Neuronal stem cell (in vitro differentiated cells): Measurements from ENCODE around the gene CTNNBL1.

ENCODE experiments used
- DNase-seq: peaks from one replicate; pipeline ENCODE4 v3.0.0-alpha.2; 2013; ENCODE audit warnings: low spot score
- H2AFZ ChIP-seq: one replicate; pipeline ENCODE4 v1.6.1; 2013; ENCODE audit warnings: mild to moderate bottlenecking, low read length, inconsistent platforms
- H2AK5ac ChIP-seq: 2 replicates; pipeline ENCODE4 v1.6.1; 2013; ENCODE audit warnings: low read depth, mild to moderate bottlenecking, inconsistent platforms, low read length, moderate library complexity, mixed read lengths
- H2BK120ac ChIP-seq: 2 replicates; pipeline ENCODE4 v1.6.1; 2013; ENCODE audit warnings: low read depth, mild to moderate bottlenecking, inconsistent platforms, low read length, moderate library complexity, mixed read lengths
- H2BK12ac ChIP-seq: one replicate; pipeline ENCODE4 v1.6.1; 2013; ENCODE audit warnings: low read length, inconsistent platforms
- H2BK15ac ChIP-seq: 2 replicates; pipeline ENCODE4 v1.6.1; 2013; ENCODE audit warnings: mild to moderate bottlenecking, low read length, inconsistent platforms, mixed read lengths
- H2BK5ac ChIP-seq: one replicate; pipeline ENCODE4 v1.6.1; 2013; ENCODE audit warnings: inconsistent platforms, mild to moderate bottlenecking, low read length, moderate library complexity
- H3K14ac ChIP-seq: one replicate; pipeline ENCODE4 v1.6.1; 2013; ENCODE audit warnings: low read length, inconsistent platforms
- H3K18ac ChIP-seq: 2 replicates; pipeline ENCODE4 v1.6.1; 2013; ENCODE audit warnings: low read length, inconsistent platforms
- H3K23ac ChIP-seq: 2 replicates; pipeline ENCODE4 v1.6.1; 2013; ENCODE audit warnings: low read depth, mild to moderate bottlenecking, mixed read lengths, low read length, inconsistent platforms; ENCODE audit not compliant: poor library complexity
- H3K27ac ChIP-seq: replicated peaks from 3 replicates; pipeline ENCODE4 v1.5.1; 2013; ENCODE audit warnings: low read length, inconsistent platforms
- H3K27me3 ChIP-seq, 3 experiments: 2 replicates each; pipeline ENCODE4 v1.6.1; 2013; ENCODE audit warnings: low read length in 3 of 3, mild to moderate bottlenecking in 2 of 3, inconsistent platforms in 1 of 3, low read depth in 1 of 3, mixed read lengths in 1 of 3, moderate library complexity in 1 of 3; ENCODE audit not compliant: control insufficient read depth in 3 of 3, insufficient read depth in 3 of 3
- H3K36me3 ChIP-seq, 2 donors: replicated peaks in 1 of 2; 2 replicates each; pipeline ENCODE4 v1.6.1; 2013; ENCODE audit warnings: low read length in 2 of 2; ENCODE audit not compliant: control insufficient read depth in 2 of 2, insufficient read depth in 2 of 2
- H3K4ac ChIP-seq: 2 replicates; pipeline ENCODE4 v1.6.1; 2013; ENCODE audit warnings: inconsistent platforms, mild to moderate bottlenecking, low read length, moderate library complexity
- H3K4me1 ChIP-seq, 2 donors: 1 replicate in 1 of 2; 2 replicates in 1 of 2; pipeline ENCODE4 v1.6.1; 2013; ENCODE audit warnings: low read length in 2 of 2, low read depth in 1 of 2; ENCODE audit not compliant: control insufficient read depth in 2 of 2, insufficient read depth in 1 of 2
- H3K4me2 ChIP-seq: one replicate; pipeline ENCODE4 v1.6.1; 2013; ENCODE audit warnings: mild to moderate bottlenecking, low read length, inconsistent platforms; ENCODE audit not compliant: insufficient read depth, poor library complexity, severe bottlenecking
- H3K4me3 ChIP-seq, 2 donors: 2 replicates each; pipeline ENCODE4 v1.5.1; 2013; ENCODE audit warnings: low read length in 2 of 2, mild to moderate bottlenecking in 2 of 2, inconsistent platforms in 1 of 2, moderate library complexity in 1 of 2
- H3K79me1 ChIP-seq: one replicate; pipeline ENCODE4 v1.6.1; 2013; ENCODE audit warnings: low read depth, mild to moderate bottlenecking, inconsistent platforms, low read length, moderate library complexity
- H3K9ac ChIP-seq: one replicate; pipeline ENCODE4 v1.6.1; 2013; ENCODE audit warnings: mild to moderate bottlenecking, low read depth, low read length, inconsistent platforms; ENCODE audit not compliant: poor library complexity
- H3K9me3 ChIP-seq, 2 donors: replicated peaks in 1 of 2; 2 replicates each; pipeline versions ENCODE3 to v1.6.1; 2013; ENCODE audit warnings: low read length in 2 of 2, mild to moderate bottlenecking in 2 of 2, inconsistent platforms in 1 of 2, low read depth in 1 of 2, mixed read lengths in 1 of 2, moderate library complexity in 1 of 2; ENCODE audit not compliant: control insufficient read depth in 2 of 2, insufficient read depth in 1 of 2
- H4K8ac ChIP-seq: one replicate; pipeline ENCODE4 v1.6.1; 2013; ENCODE audit warnings: low read depth, mild to moderate bottlenecking, inconsistent platforms, low read length, moderate library complexity
- H4K91ac ChIP-seq: one replicate; pipeline ENCODE4 v1.6.1; 2013; ENCODE audit warnings: low read length, low read depth, mild to moderate bottlenecking, inconsistent platforms; ENCODE audit not compliant: poor library complexity
- WGBS, 2 donors: extraction: QIAGEN DNeasy Blood & Tissue Kit; methylation state at CpG; one replicate each; pipeline ENCODE4 v1.1.7; 2013; ENCODE audit warnings: missing lambda C conversion rate in 2 of 2, mixed read lengths in 1 of 2; ENCODE audit not compliant: insufficient read length in 2 of 2, insufficient replicate concordance in 1 of 2; ENCODE audit errors: extremely low coverage in 2 of 2; 5-methylcytosine and 5-hydroxymethylcytosine counted together

The CTNNBL1 gene

DNA sequence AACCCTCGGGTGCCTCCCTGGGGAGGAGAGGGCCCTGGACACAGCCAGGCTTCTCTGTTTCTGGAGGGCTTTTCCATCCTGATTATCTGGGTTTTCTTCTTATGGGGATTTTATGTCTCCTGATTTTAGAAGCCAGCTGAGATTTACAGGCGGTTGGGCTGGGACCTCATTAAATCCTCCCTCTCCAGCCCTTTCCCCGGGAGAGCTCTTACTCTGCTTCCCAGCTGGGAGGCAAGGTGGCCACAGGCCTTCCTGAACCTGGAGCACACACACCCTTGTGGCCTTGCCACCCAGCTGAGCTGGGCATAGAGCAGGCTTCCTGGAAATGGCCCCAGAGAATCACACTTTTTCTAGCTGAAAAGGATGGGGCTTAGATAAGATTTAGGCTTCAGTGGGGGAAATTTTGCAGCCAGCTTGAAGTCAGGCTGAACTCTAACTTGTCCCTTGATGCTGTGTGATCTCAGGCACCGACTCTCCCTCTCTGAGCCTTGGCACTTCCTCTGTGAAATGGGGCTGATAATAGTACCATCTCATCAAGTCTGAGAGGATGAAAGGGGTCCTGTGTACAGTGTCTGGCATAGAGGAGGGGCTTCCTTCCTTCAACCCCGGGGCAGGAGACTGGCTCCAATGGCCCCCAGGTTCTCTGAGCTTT, 225.7 kb downstream of the CTNNBL1 start:
- Histone ChIP-seq H2BK12ac (peak overlapping the region; percentile 17), H3K36me3 (no peaks in the 10 kb centered on the region), H3K27ac (peak overlapping the region; percentile 24), H3K4me1 (peaks cover 16 to 27% of the 10 kb centered on the region in 2 donors), H3K4ac (no peak overlapping the region), H3K9me3 (no peaks in the 10 kb centered on the region), H2AFZ (no peak overlapping the region), H4K91ac (no peak overlapping the region), H3K79me1 (peaks cover 1% of the 10 kb centered on the region), H3K14ac (no peak overlapping the region), H3K9ac (no peak overlapping the region), H3K18ac (peak overlapping the region; percentile 9), H3K4me3 (no peak overlapping the region), H2BK5ac (no peak overlapping the region), H3K27me3 (no peaks in the 10 kb centered on the region), H2BK120ac (no peak overlapping the region), H2BK15ac (peak overlapping the region; percentile 86), H4K8ac (no peak overlapping the region), H3K4me2 (no peak overlapping the region), H3K23ac (no peak overlapping the region), H2AK5ac (peak overlapping the region; percentile 68)
- no CpG with 5 or more reads among the region's 5 CpGs for WGBS, 2 donors
- DNase-seq, result no peak

GRCh38 chr20:37920270-37920669, 226.4 kb downstream of the CTNNBL1 start:
- no peak overlapping the region for H4K91ac ChIP-seq
- H3K4ac ChIP-seq, result peak overlapping the region; percentile 84
- H2BK5ac ChIP-seq, result no peak overlapping the region
- H3K4me2 ChIP-seq, result no peak overlapping the region
- no peak overlapping the region for H2AFZ ChIP-seq
- H2BK15ac ChIP-seq, result peak overlapping the region; percentile 86
- H4K8ac ChIP-seq, result no peak overlapping the region
- no peaks in the 10 kb centered on the region for H3K36me3 ChIP-seq
- H3K79me1 ChIP-seq, result peaks cover 1% of the 10 kb centered on the region
- H3K9ac ChIP-seq, result no peak overlapping the region
- WGBS, 2 donors, result no CpG with 5 or more reads among the region's 6 CpGs
- peak overlapping the region; percentile 17 for H2BK12ac ChIP-seq
- no peak overlapping the region for H3K4me3 ChIP-seq
- peak overlapping the region; percentile 68 for H2AK5ac ChIP-seq
- H3K4me1 ChIP-seq, result peaks cover 11 to 24% of the 10 kb centered on the region in 2 donors
- no peak overlapping the region for H3K14ac ChIP-seq
- DNase-seq, result no peak
- no peaks in the 10 kb centered on the region for H3K27me3 ChIP-seq
- no peak overlapping the region for H3K27ac ChIP-seq
- H2BK120ac ChIP-seq, result no peak overlapping the region
- no peaks in the 10 kb centered on the region for H3K9me3 ChIP-seq
- no peak overlapping the region for H3K23ac ChIP-seq
- H3K18ac ChIP-seq, result peak overlapping the region; percentile 7

GRCh38 chr20:37920679-37921322, 227.0 kb downstream of the CTNNBL1 start:
- no peak overlapping the region for H3K14ac ChIP-seq
- H3K9me3 ChIP-seq, result no peaks in the 10 kb centered on the region
- no peak overlapping the region for H3K9ac ChIP-seq
- peak overlapping the region; percentile 68 for H2AK5ac ChIP-seq
- peak overlapping the region; percentile 84 for H3K4ac ChIP-seq
- H3K23ac ChIP-seq, result no peak overlapping the region
- H3K27me3 ChIP-seq, result no peaks in the 10 kb centered on the region
- peaks cover 1% of the 10 kb centered on the region for H3K79me1 ChIP-seq
- no peak overlapping the region for H3K27ac ChIP-seq
- no peak overlapping the region for H4K91ac ChIP-seq
- peak overlapping the region; percentile 18 for H2BK12ac ChIP-seq
- H2BK5ac ChIP-seq, result no peak overlapping the region
- H2BK120ac ChIP-seq, result no peak overlapping the region
- no peak overlapping the region for H4K8ac ChIP-seq
- peak overlapping the region; percentile 86 for H2BK15ac ChIP-seq
- no peak overlapping the region for H2AFZ ChIP-seq
- WGBS, 2 donors, result no CpG with 5 or more reads among the region's 1 CpG
- no peak overlapping the region for H3K4me3 ChIP-seq
- no peak overlapping the region for H3K4me2 ChIP-seq
- H3K36me3 ChIP-seq, result no peaks in the 10 kb centered on the region
- DNase-seq, result no peak
- peaks cover 6 to 19% of the 10 kb centered on the region in 2 donors for H3K4me1 ChIP-seq
- peak overlapping the region; percentile 39 for H3K18ac ChIP-seq

DNA sequence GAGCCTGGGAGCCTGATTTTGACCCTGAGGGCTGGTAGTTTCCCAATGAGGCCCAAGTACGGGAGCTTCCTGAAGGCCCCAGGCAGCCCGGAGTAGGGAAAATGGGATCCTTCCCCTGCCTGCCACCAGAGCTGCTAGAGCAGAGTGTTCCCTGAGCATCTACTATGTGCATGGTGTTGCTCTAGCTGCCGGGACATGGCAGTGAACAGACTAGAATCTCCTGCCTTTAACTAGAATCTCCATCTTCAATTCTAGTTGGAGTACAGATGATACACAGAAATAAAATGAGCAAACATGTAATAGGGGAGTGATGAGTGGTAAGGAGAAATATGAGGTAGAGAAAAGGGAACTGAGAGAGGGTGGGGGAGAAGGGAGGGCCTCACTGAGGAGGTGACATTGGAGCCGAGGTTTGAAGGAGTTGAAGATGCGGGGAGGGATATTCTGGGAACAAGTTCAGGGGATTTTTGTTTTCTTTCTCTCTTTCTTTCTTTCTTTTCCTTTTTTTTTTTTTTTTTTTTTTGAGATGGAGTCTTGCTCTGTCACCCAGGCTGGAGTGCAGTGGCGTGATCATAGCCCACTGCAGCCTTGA, 227.6 kb downstream of the CTNNBL1 start:
- H2BK15ac ChIP-seq, result no peak overlapping the region

More for the DNA sequence above, 227.6 kb downstream of the CTNNBL1 start:
- H3K4ac ChIP-seq, result no peak overlapping the region
- H4K8ac ChIP-seq, result no peak overlapping the region
- no CpG with 5 or more reads among the region's 6 CpGs for WGBS, 2 donors
- H4K91ac ChIP-seq, result no peak overlapping the region
- H2AFZ ChIP-seq, result no peak overlapping the region
- H3K23ac ChIP-seq, result no peak overlapping the region
- peak overlapping the region; percentile 39 for H3K18ac ChIP-seq
- no peaks in the 10 kb centered on the region for H3K27me3 ChIP-seq
- H3K27ac ChIP-seq, result no peak overlapping the region
- H3K36me3 ChIP-seq, result no peaks in the 10 kb centered on the region
- DNase-seq, result no peak
- H3K4me1 ChIP-seq, result peaks cover 0 to 14% of the 10 kb centered on the region in 2 donors
- H3K4me3 ChIP-seq, result no peak overlapping the region
- H2BK12ac ChIP-seq, result no peak overlapping the region
- no peak overlapping the region for H3K4me2 ChIP-seq
- no peak overlapping the region for H3K14ac ChIP-seq
- peaks cover 1% of the 10 kb centered on the region for H3K79me1 ChIP-seq
- H2BK5ac ChIP-seq, result no peak overlapping the region
- H2BK120ac ChIP-seq, result no peak overlapping the region
- H3K9me3 ChIP-seq, result no peaks in the 10 kb centered on the region
- no peak overlapping the region for H2AK5ac ChIP-seq
- no peak overlapping the region for H3K9ac ChIP-seq
